Spinal cord (tissue), 10 donors: ENCODE data around the gene HCFC2. TPM values are rescaled to one million over a fixed set of nuclear protein-coding genes. Genes with fewer than 3 reads are reported as not detected.
"Not testable (repeated sequence)": the region's sequence is repeated elsewhere in the genome, so short reads cannot be mapped to it uniquely, and the experiment has no call there.

Experiments used
- DNase-seq, 6 donors: peaks; one replicate each; pipeline versions ENCODE4 v3.0.0 to v3.0.0-alpha.2; 2013 to 2015; ENCODE audit warnings: low spot score in 6 of 6, low read depth in 4 of 6
- H3K27ac ChIP-seq: one replicate; pipeline ENCODE4 v1.5.1; 2013; ENCODE audit warnings: low read depth, low read length, control low read depth
- H3K27me3 ChIP-seq: one replicate; pipeline ENCODE4 v1.6.1; 2013; ENCODE audit warnings: low read length; ENCODE audit not compliant: control insufficient read depth, insufficient read depth
- H3K36me3 ChIP-seq: one replicate; pipeline ENCODE4 v1.6.1; 2013; ENCODE audit warnings: low read length; ENCODE audit not compliant: control insufficient read depth, insufficient read depth
- H3K4me1 ChIP-seq: one replicate; pipeline ENCODE4 v1.6.1; 2013; ENCODE audit warnings: low read length; ENCODE audit not compliant: control insufficient read depth, insufficient read depth
- H3K4me3 ChIP-seq: one replicate; pipeline ENCODE4 v1.5.1; 2013; ENCODE audit warnings: low read depth, low read length, control low read depth
- H3K9me3 ChIP-seq: one replicate; pipeline ENCODE4 v1.6.1; 2013; ENCODE audit warnings: low read length; ENCODE audit not compliant: control insufficient read depth, insufficient read depth
- WGBS: methylation state at CpG from one replicate; pipeline ENCODE4 v1.1.5; 2013; ENCODE audit warnings: missing lambda C conversion rate; ENCODE audit not compliant: insufficient coverage; 5-methylcytosine and 5-hydroxymethylcytosine counted together
- polyA plus RNA-seq, 2 donors: library from polyadenylated mRNA; unstranded; fragments of 120-200 nt; gene quantifications; one replicate each; pipeline ENCODE4 v1.2.1, GENCODE V29; 2013; ENCODE audit not compliant: insufficient read length in 2 of 2
- total RNA-seq, 2 donors: library from RNA; depleted of rRNA in 1 of 2; stranded (reverse); fragments of 120-200 nt in 1 of 2; fragments of >200 nt in 1 of 2; gene quantifications; one replicate each; pipeline versions ENCODE4 v1.2.3 to v1.2.4, GENCODE V29; 2013 to 2014
- donor health status: healthy.

The HCFC2 gene
- total and polyA plus RNA-seq, 4 donors = 19.1 to 50.7 (median 29.4) TPM

- DNase-seq, H3K27me3 ChIP-seq, H3K36me3 ChIP-seq, H3K4me3 ChIP-seq, H3K4me1 ChIP-seq, H3K9me3 ChIP-seq, H3K27ac ChIP-seq: not testable (repeated sequence)
- no CpG with 5 or more reads among the region's 1 CpG for WGBS
Observed at GRCh38 chr12:104039769-104040168, 24.6 kb upstream of the HCFC2 start.

GRCh38 chr12:104042580-104042979 lies 21.8 kb upstream of the HCFC2 start:
- Histone ChIP-seq H3K4me3 (no peak overlapping the region), H3K9me3 (no peaks in the 10 kb centered on the region), H3K36me3 (no peaks in the 10 kb centered on the region), H3K4me1 (peaks cover 5% of the 10 kb centered on the region), H3K27ac (no peak overlapping the region), H3K27me3 (no peaks in the 10 kb centered on the region)
- 83% methylated on average over 1 of the region's 1 CpG for WGBS
- DNase-seq = no peak

GRCh38 chr12:104044158-104044557 lies 20.2 kb upstream of the HCFC2 start:
- DNase-seq = no peak
- H3K4me1 ChIP-seq = peaks cover 5% of the 10 kb centered on the region

GRCh38 chr12:104046306-104046705 lies 18.0 kb upstream of the HCFC2 start:
- Histone ChIP-seq H3K27ac (no peak overlapping the region), H3K4me1 (peaks cover 10% of the 10 kb centered on the region), H3K36me3 (no peaks in the 10 kb centered on the region), H3K9me3 (no peaks in the 10 kb centered on the region), H3K4me3 (no peak overlapping the region), H3K27me3 (peaks cover 18% of the 10 kb centered on the region)
- DNase-seq = no peak
- 100% methylated on average over 2 of the region's 4 CpGs for WGBS

More at GRCh38 chr12:104044158-104044557, 20.2 kb upstream of the HCFC2 start:
- no peaks in the 10 kb centered on the region for H3K36me3 ChIP-seq
- no peak overlapping the region for H3K4me3 ChIP-seq
- no peaks in the 10 kb centered on the region for H3K9me3 ChIP-seq
- H3K27ac ChIP-seq = no peak overlapping the region
- 86% methylated on average over 3 of the region's 3 CpGs for WGBS
- peaks cover 6% of the 10 kb centered on the region for H3K27me3 ChIP-seq

GRCh38 chr12:104048162-104048561 lies 16.2 kb upstream of the HCFC2 start:
- 85% methylated on average over 2 of the region's 5 CpGs for WGBS
- Histone ChIP-seq H3K4me1 (peaks cover 10% of the 10 kb centered on the region), H3K27me3 (peaks cover 18% of the 10 kb centered on the region), H3K36me3 (no peaks in the 10 kb centered on the region), H3K4me3 (no peak overlapping the region), H3K27ac (no peak overlapping the region), H3K9me3 (no peaks in the 10 kb centered on the region)
- DNase-seq = no peak

GRCh38 chr12:104048811-104049210 lies 15.5 kb upstream of the HCFC2 start:
- H3K4me1 ChIP-seq = peaks cover 10% of the 10 kb centered on the region
- H3K4me3 ChIP-seq = peak overlapping the region; percentile 64
- H3K27me3 ChIP-seq = peaks cover 18% of the 10 kb centered on the region
- peak overlapping the region; percentile 88 for H3K27ac ChIP-seq
- DNase-seq = no peak
- no peaks in the 10 kb centered on the region for H3K36me3 ChIP-seq
- H3K9me3 ChIP-seq = no peaks in the 10 kb centered on the region
- 40% methylated on average over 1 of the region's 3 CpGs for WGBS

GRCh38 chr12:104049278-104049902 lies 14.9 kb upstream of the HCFC2 start:
- WGBS = 13% methylated on average over 7 of the region's 9 CpGs
- peak overlapping the region; percentile 88 for H3K27ac ChIP-seq
- H3K27me3 ChIP-seq = peaks cover 18% of the 10 kb centered on the region
- DNase-seq = peak in 1 of 6 donors; percentile 35
- H3K4me1 ChIP-seq = peaks cover 10% of the 10 kb centered on the region
- H3K4me3 ChIP-seq = peak overlapping the region; percentile 64
- H3K36me3 ChIP-seq = no peaks in the 10 kb centered on the region
- no peaks in the 10 kb centered on the region for H3K9me3 ChIP-seq

GRCh38 chr12:104049903-104050356 lies 14.4 kb upstream of the HCFC2 start, which contains the start of gene GLT8D2:
TSS of gene GLT8D2 (minus strand) at chr12:104050187. CDS start at chr12:104019648, 30,539 bp downstream.
- Histone ChIP-seq H3K4me1 (peaks cover 10% of the 10 kb centered on the region), H3K27me3 (peaks cover 18% of the 10 kb centered on the region), H3K36me3 (no peaks in the 10 kb centered on the region), H3K4me3 (peak within 1 kb of the TSS; percentile 64), H3K9me3 (no peaks in the 10 kb centered on the region), H3K27ac (peak within 1 kb of the TSS; percentile 88)
- 2% methylated on average over 23 of the region's 24 CpGs for WGBS
- peak in 2 of 6 donors; percentile 32 to 59 for DNase-seq

- no peak for DNase-seq
- H3K36me3 ChIP-seq = no peaks in the 10 kb centered on the region
- peak overlapping the region; percentile 64 for H3K4me3 ChIP-seq
- H3K27ac ChIP-seq = peak overlapping the region; percentile 88
- no peaks in the 10 kb centered on the region for H3K9me3 ChIP-seq
- peaks cover 18% of the 10 kb centered on the region for H3K27me3 ChIP-seq
- peaks cover 6% of the 10 kb centered on the region for H3K4me1 ChIP-seq
- WGBS = 52% methylated on average over 3 of the region's 3 CpGs
Observed at GRCh38 chr12:104050436-104050835, 13.9 kb upstream of the HCFC2 start.

- DNase-seq = no peak
- no peaks in the 10 kb centered on the region for H3K9me3 ChIP-seq
- peaks cover 11% of the 10 kb centered on the region for H3K4me1 ChIP-seq
- H3K27me3 ChIP-seq = peaks cover 5% of the 10 kb centered on the region
- 91% methylated on average over 2 of the region's 4 CpGs for WGBS
- H3K27ac ChIP-seq = no peak overlapping the region
- no peaks in the 10 kb centered on the region for H3K36me3 ChIP-seq
- no peak overlapping the region for H3K4me3 ChIP-seq
Observed at GRCh38 chr12:104054681-104055346, 9.5 kb upstream of the HCFC2 start.
